Activated T-helper 2 cell treated with anti-CD3 and anti-CD28 coated beads, Interferon-gamma antibody, Interleukin-2, Interleukin-4, amounts not matched to agents 10 μg/mL and 5 μg/mL and 100 μg/mL, durations not matched to agents 14 hours and 24 hours and 36 hours (primary cell): ENCODE data around the gene EDN1. TPM values are rescaled to one million over a fixed set of nuclear protein-coding genes. Genes with fewer than 3 reads are reported as not detected.

Experiments
- DNase-seq: peaks from one replicate; pipeline ENCODE4 v3.0.0; 2021; ENCODE audit warnings: low spot score
- H3K27ac Mint-ChIP-seq: one replicate; pipeline ENCODE4 v1.8.0; 2021; ENCODE audit warnings: mixed read lengths
- H3K27me3 Mint-ChIP-seq: one replicate; pipeline ENCODE4 v1.8.0; 2021; ENCODE audit warnings: low read depth, mixed read lengths
- H3K36me3 Mint-ChIP-seq: one replicate; pipeline ENCODE4 v1.8.0; 2021; ENCODE audit warnings: low read depth, mixed read lengths
- H3K4me1 Mint-ChIP-seq: one replicate; pipeline ENCODE4 v1.8.0; 2021; ENCODE audit warnings: low read depth, mixed read lengths
- H3K4me3 Mint-ChIP-seq: one replicate; pipeline ENCODE4 v1.8.0; 2021; ENCODE audit warnings: low read depth, mild to moderate bottlenecking, moderate library complexity, mixed read lengths
- H3K9me3 Mint-ChIP-seq: one replicate; pipeline ENCODE4 v1.8.0; 2021; ENCODE audit warnings: mixed read lengths
- intact Hi-C: fragments of 100-400 bp; cut with micrococcal nuclease; formaldehyde crosslinking; loops from one replicate; pipeline ENCODE4 v1.15.1; 2023
- total RNA-seq: library from RNA; stranded (reverse); gene quantifications from 2 replicates; pipeline ENCODE4 v1.2.3, GENCODE V29; 2022

Gene EDN1
- total RNA-seq, 1 donor from 2014 or later, result 0.09 TPM

DNA sequence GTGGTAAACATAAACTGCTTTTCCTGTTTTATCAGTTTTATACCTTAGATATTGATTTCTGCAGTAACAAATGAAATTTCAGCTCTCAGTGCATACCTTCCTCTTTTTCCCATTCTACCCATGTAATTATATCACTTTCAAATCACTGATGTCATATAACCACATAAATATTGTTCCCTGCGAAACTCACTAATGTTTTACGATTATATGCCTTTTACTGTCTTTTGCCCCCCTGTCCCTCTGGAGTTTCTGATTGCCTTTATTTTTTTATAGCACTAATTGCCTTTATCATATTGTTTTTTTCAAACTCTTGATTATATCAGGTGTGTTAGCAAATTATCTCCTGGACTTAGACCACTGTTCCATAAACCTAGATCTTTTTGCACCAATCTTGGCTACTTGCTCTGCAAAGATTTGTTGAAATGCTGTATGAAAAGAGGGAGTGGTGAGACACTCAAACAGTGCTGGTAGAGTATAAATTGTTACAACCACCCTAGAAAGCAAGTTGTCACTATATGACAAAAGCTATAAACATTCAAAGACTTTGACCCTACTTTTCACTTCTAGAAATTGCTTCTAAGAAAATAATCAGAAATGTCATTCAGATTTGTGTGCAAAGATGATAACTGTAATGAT lies 29.6 kb upstream of the EDN1 start:
- Mint-ChIP-seq H3K27me3 (peaks cover 30% of the 10 kb centered on the region), H3K27ac (no peak overlapping the region), H3K4me1 (peaks cover under 1% of the 10 kb centered on the region), H3K36me3 (no peaks in the 10 kb centered on the region), H3K9me3 (no peaks in the 10 kb centered on the region), H3K4me3 (no peak overlapping the region)
- DNase-seq, result no peak
- intact Hi-C loops, result no loop called here

DNA sequence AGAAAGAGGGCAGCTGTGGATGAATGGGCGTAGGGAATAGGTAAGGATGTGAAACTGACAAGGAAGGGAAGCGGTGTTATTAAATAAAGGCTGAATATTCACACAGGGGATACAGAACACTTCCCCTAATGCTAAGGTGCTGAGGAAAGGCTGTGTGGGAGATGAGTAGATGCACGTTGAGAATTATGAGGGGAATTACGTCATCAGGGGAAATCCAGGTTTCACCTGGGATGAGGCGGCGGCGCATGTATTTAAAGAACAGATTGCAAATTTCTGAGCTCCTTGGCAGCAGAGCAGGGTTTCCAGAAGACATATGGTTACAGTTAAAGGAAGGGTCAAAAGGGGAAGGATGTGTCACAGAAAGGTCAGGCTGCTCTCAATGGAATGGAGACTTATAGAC lies 28.7 kb upstream of the EDN1 start:
- Mint-ChIP-seq H3K4me3 (no peak overlapping the region), H3K27me3 (peaks cover 32% of the 10 kb centered on the region), H3K9me3 (no peaks in the 10 kb centered on the region), H3K27ac (no peak overlapping the region), H3K4me1 (peaks cover 10% of the 10 kb centered on the region), H3K36me3 (no peaks in the 10 kb centered on the region)
- no peak for DNase-seq
- intact Hi-C loops, result no loop called here

DNA sequence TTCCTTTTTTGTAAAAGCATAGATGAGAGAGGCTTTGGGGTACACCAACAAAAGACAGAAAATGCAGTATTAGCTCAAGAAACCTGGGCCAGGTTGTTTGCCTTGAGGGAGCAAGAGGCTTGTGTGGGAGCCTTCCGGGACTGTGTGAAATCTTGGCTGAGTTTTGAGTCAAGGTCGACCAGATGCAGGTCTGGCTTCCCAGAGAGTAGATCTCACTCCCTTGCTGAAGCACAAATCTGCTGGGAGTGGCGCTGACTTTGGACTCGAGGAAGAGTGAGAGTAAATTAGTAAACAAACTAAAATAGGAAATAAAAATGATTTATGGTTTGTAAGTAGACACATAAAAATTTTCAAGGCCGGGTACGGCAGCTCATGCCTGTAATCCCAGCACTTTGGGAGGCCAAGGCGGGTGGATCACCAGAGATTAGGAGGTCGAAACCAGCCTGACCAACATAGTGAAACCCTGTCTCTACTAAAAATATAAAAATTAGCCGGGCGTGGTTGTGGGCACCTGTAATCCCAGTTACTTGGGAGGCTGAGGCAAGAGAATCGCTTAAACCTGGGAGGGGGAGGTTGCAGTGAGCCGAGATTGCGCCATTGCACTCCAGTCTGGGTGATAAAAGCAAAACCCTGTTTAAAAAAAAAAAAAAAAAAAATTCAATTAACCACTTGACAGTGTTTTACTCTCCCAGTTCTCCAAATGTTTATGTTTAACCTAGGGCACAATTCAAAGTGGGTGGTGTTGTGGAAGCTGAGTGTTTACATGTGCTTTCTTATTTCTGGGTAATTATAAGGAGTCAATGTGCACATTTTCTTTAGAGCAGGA lies 27.7 kb upstream of the EDN1 start:
- H3K9me3 Mint-ChIP-seq, result no peaks in the 10 kb centered on the region
- peaks cover 33% of the 10 kb centered on the region for H3K27me3 Mint-ChIP-seq
- intact Hi-C loops, result no loop called here
- H3K36me3 Mint-ChIP-seq, result no peaks in the 10 kb centered on the region
- H3K4me3 Mint-ChIP-seq, result no peak overlapping the region
- no peak for DNase-seq
- no peak overlapping the region for H3K27ac Mint-ChIP-seq
- peaks cover 16% of the 10 kb centered on the region for H3K4me1 Mint-ChIP-seq

DNA sequence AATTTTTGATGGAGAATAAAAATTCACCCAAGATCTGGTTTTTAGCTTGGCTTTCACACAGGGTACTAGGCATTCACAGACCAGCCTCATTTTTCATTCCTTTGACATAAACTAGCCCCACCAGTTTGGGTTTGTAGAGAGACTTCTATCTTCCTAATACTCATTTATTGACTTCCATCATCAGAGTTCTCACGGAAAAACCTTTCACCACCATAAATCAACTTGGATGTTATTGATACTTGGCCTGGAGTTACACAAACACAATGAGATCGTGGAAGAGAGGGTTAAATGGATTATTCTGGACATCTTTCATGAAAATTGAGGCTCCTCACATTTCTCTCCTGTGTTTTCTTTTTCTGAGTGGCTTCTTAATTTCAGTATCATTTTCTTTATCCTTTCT lies 26.8 kb upstream of the EDN1 start:
- DNase-seq, result no peak
- Mint-ChIP-seq H3K4me3 (no peak overlapping the region), H3K36me3 (no peaks in the 10 kb centered on the region), H3K4me1 (peaks cover 18% of the 10 kb centered on the region), H3K27ac (no peak overlapping the region), H3K9me3 (no peaks in the 10 kb centered on the region), H3K27me3 (peaks cover 38% of the 10 kb centered on the region)
- intact Hi-C loops, result no loop called here

DNA sequence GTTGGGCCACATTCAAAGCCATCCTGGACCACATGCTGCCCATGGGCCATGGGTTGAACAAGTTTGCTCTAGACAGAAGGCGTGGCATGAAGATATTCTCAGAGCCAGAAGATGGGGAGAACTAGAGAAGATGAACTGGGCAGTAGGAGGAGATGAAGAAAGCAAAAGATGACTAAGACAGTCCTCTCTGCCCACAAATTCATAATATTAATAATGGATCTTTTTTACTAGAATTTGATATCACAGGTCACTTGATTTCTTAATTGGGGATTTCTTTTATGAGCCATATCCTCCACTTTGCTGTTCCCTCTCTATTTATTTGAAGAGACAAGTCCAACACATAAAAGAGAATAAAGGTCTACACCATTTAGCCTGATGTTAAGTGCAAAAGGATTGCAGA lies 25.5 kb upstream of the EDN1 start:
- no peak overlapping the region for H3K27ac Mint-ChIP-seq
- peaks cover 18% of the 10 kb centered on the region for H3K4me1 Mint-ChIP-seq
- H3K9me3 Mint-ChIP-seq, result no peaks in the 10 kb centered on the region
- no peak overlapping the region for H3K4me3 Mint-ChIP-seq
- no peaks in the 10 kb centered on the region for H3K36me3 Mint-ChIP-seq
- peaks cover 45% of the 10 kb centered on the region for H3K27me3 Mint-ChIP-seq
- intact Hi-C loops, result no loop called here
- no peak for DNase-seq

DNA sequence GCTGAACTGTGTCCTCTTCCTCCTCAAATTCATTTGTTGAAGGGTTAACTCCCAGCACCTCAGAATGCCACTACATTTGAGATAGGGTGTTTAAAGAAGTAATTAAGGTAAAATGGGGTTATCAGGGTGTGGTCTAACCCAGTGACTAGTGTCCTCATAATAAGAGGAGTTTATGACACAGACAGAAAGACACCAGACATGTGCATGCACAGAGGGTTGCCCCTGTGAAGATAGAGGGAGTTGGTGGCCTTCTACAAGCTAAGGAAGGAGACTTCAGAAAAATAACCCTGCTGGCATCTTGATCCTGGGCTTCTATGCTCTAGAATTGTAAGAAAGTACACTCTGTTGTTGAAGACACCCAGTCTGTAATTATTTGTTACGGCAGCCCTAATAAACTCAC lies 24.9 kb upstream of the EDN1 start:
- Mint-ChIP-seq H3K9me3 (no peaks in the 10 kb centered on the region), H3K4me1 (peaks cover 18% of the 10 kb centered on the region), H3K4me3 (no peak overlapping the region), H3K36me3 (no peaks in the 10 kb centered on the region), H3K27ac (no peak overlapping the region), H3K27me3 (peaks cover 48% of the 10 kb centered on the region)
- no peak for DNase-seq
- intact Hi-C loops, result no loop called here

DNA sequence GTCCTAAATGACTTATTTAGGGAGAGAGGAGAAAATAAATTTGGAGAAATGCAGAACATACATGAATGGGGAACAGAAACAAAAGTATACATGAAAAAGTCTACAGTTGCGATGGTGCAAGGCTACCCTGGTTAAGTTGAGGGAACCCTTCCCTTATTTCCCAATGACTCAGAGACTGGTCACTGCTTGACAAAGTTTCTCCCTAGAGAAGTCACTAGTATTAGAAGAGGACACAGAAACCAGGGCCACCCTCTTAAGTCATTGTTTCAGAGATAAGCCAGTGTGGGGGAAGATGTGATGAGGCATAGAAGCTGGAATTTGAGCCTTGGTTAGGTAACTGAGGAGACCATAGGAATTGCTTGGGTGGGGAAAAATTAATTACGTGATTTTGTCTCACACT lies 24.4 kb upstream of the EDN1 start:
- no peaks in the 10 kb centered on the region for H3K36me3 Mint-ChIP-seq
- peaks cover 21% of the 10 kb centered on the region for H3K4me1 Mint-ChIP-seq
- intact Hi-C loops, result no loop called here
- H3K27me3 Mint-ChIP-seq, result peaks cover 46% of the 10 kb centered on the region
- H3K9me3 Mint-ChIP-seq, result peaks cover 3% of the 10 kb centered on the region
- no peak overlapping the region for H3K4me3 Mint-ChIP-seq
- H3K27ac Mint-ChIP-seq, result no peak overlapping the region
- no peak for DNase-seq

DNA sequence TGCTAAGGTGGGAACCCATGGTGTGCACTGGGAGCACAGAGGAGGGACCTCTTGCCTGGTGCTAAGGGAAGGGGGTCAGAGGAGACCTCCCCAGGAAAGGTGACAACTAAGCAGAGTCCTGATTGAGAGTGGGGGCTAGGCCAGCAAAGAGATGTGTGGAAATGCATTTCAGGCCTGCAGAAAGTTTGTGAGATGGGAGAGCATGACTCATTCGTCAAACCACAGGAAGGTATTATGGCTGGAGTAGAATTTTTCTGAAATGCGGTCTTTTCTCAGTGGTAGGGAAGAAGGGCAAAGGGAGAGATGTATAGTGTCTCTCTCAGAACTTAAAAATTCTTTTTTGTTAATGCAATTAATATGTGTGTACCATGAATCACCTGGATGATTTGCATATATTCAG lies 23.6 kb upstream of the EDN1 start:
- intact Hi-C loops, result no loop called here
- Mint-ChIP-seq H3K27ac (no peak overlapping the region), H3K27me3 (peaks cover 39% of the 10 kb centered on the region), H3K9me3 (peaks cover 10% of the 10 kb centered on the region), H3K36me3 (no peaks in the 10 kb centered on the region), H3K4me1 (peaks cover 23% of the 10 kb centered on the region), H3K4me3 (no peak overlapping the region)
- DNase-seq, result no peak

DNA sequence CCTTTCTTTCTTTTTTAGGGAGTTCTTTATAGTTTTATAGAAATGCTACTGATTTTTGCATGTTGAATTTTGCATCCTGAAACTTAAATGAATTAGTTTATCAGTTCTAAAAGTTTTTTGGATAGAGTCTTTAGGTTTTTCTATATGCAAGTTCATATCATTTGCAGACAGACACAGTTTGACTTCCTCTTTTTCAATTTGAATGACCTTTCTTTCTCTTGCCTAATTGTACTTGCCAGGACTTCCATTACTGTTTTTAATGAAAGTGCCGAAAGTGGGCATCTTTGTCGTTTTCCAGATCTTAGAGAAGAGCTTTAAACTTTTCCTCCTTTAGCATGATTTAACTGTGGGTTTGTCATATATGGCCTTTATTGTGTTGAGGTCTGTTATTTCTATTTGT lies 21.1 kb upstream of the EDN1 start:
- H3K27me3 Mint-ChIP-seq, result peaks cover 27% of the 10 kb centered on the region
- DNase-seq, result no peak
- H3K4me1 Mint-ChIP-seq, result peaks cover 23% of the 10 kb centered on the region
- peaks cover 16% of the 10 kb centered on the region for H3K9me3 Mint-ChIP-seq
- no peak overlapping the region for H3K4me3 Mint-ChIP-seq
- H3K27ac Mint-ChIP-seq, result no peak overlapping the region
- no peaks in the 10 kb centered on the region for H3K36me3 Mint-ChIP-seq
- intact Hi-C loops, result no loop called here

DNA sequence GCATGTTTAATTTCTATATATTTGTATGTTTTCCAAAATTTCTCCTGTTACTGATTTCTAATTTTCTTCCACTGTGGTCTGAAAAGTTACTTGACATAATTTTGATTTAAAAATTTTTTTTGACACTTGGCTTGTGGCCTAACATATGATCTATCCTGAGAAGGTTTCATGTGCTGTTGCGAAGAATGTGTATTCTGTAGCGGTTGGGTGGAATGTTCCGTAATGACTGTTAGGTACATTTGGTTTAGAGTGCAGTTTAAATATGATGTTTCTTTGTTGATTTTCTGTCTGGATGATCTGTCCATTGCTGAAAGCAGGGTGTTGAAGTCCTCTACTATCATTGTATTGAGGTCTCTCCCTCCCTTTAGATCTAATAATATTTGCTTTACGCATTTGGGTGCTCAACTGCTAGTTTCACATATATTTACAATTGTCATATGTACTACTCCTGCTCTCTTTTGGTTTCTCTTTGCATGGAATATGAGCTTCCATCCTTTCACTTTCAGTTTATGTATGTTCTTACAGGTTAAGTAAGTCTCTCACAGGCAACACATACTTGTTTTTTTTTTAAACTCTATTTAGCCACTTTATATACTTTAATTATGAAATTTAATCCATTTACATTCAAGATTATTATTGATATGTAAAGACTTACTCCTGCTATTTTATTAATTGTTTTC lies 19.5 kb upstream of the EDN1 start:
- intact Hi-C loops, result loop anchor here (10.0 kb wide), 1 partner anchor 356 kb away; no protein-coding TSS in a partner anchor
- H3K4me3 Mint-ChIP-seq, result no peak overlapping the region
- no peak for DNase-seq
- H3K36me3 Mint-ChIP-seq, result no peaks in the 10 kb centered on the region
- H3K27me3 Mint-ChIP-seq, result peaks cover 25% of the 10 kb centered on the region
- H3K4me1 Mint-ChIP-seq, result peaks cover 24% of the 10 kb centered on the region
- H3K27ac Mint-ChIP-seq, result no peak overlapping the region
- peaks cover 16% of the 10 kb centered on the region for H3K9me3 Mint-ChIP-seq

DNA sequence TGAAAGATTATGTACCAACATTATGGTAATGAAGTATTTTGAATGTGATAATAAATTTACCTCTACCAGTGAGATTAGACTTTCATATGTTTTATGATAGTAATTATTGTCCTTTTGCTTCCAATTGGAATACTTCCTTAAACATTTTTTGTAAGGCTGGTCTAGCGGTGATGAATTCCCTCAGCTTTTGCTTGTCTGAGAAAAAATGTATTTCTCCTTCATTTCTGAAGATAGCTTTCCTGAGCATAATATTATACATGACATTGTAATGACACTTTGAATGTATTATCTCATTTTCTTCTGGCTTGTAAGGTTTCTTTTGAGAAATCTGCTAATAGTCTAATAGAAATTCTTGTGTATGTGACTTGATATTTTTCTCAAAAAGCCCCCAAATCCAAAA lies 18.6 kb upstream of the EDN1 start:
- Mint-ChIP-seq H3K4me1 (peaks cover 15% of the 10 kb centered on the region), H3K9me3 (peaks cover 16% of the 10 kb centered on the region), H3K4me3 (no peak overlapping the region), H3K27ac (no peak overlapping the region), H3K36me3 (no peaks in the 10 kb centered on the region), H3K27me3 (peaks cover 19% of the 10 kb centered on the region)
- intact Hi-C loops, result loop anchor here (10.0 kb wide), 1 partner anchor 357 kb away; no protein-coding TSS in a partner anchor
- no peak for DNase-seq

DNA sequence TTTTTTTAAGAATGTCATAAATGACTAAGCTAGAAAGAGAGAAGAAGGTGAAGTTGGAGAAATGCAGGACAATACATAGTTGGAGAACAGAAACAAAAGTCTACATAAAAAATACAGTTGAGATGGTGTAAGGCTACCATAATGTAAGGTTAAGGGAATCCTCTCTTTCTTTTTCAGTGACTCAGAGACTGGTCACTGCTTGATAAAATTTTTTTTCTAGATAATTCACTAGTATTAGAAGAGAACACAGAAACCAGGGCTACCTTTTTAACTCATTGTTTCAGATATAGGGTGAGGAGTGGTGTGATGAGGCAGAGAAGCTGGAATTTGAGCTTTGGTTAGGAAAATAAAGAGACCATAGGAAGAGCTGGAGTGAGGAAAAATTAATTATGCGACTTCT lies 18.2 kb upstream of the EDN1 start:
- Mint-ChIP-seq H3K36me3 (no peaks in the 10 kb centered on the region), H3K27ac (no peak overlapping the region), H3K9me3 (peaks cover 16% of the 10 kb centered on the region), H3K27me3 (peaks cover 19% of the 10 kb centered on the region), H3K4me3 (no peak overlapping the region), H3K4me1 (peaks cover 14% of the 10 kb centered on the region)
- intact Hi-C loops, result loop anchor here (10.0 kb wide), 1 partner anchor 357 kb away; no protein-coding TSS in a partner anchor
- DNase-seq, result no peak

DNA sequence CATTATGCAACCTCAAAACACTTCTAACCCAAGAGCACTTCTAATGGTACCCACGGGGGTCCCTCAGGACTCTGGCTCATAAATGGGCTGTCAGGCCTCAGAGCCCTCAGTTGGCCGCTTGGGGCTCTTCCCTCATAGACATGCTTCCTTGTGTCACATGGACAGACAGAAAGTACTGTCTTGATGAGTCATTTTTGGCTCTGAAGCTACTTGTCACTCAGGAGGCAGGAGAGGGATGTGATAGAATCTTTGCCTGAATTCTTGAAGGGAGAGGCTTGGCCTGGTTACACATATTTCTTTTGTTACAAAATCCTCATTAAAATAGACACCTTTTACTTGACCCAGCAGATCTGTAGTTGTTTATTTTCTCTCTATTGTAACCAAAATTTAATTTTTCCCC lies 15.1 kb upstream of the EDN1 start:
- Mint-ChIP-seq H3K9me3 (peaks cover 16% of the 10 kb centered on the region), H3K27ac (no peak overlapping the region), H3K4me1 (peaks cover 15% of the 10 kb centered on the region), H3K36me3 (no peaks in the 10 kb centered on the region), H3K27me3 (peaks cover 10% of the 10 kb centered on the region), H3K4me3 (no peak overlapping the region)
- no peak for DNase-seq
- intact Hi-C loops, result loop anchor here (10.0 kb wide), 1 partner anchor 360 kb away; no protein-coding TSS in a partner anchor
